RWPE1 (cell line): ENCODE data around the gene GPSM1.

Source experiments
- CTCF ChIA-PET: fragments of 350-600 bp; sonication (Branson Sonifier 250); formaldehyde crosslinking; extraction: SDS; loops from one replicate; lab custom pipeline; 2021; lab: Yijun Ruan, JAX
- POLR2A ChIA-PET: fragments of 400-600 bp; formaldehyde crosslinking; extraction: SDS; loops from one replicate; lab custom pipeline; 2020; ENCODE audit warnings: antibody characterized with exemption; ENCODE audit not compliant: low non-redundant PET; lab: Yijun Ruan, JAX
- DNase-seq: peaks from one replicate; pipeline ENCODE4 v3.0.0; 2012; ENCODE audit warnings: low spot score
- H3K27ac ChIP-seq: fragments of 450-650 bp; 2 replicates; pipeline ENCODE4 v1.5.1; 2017
- CTCF ChIP-seq: fragments of 450-650 bp; conservative IDR thresholded peaks from 2 replicates; pipeline ENCODE4 v1.5.1; 2017; ENCODE audit warnings: low read depth, mild to moderate bottlenecking

GPSM1 gene

GRCh38 chr9:136335296-136336155 is 8.2 kb downstream of the GPSM1 start:
- POLR2A ChIA-PET: interaction anchor here (0.6 kb wide), 2 partner anchors 17 to 84 kb away, joined by 3 to 4 read pairs; no protein-coding TSS in a partner anchor
- DNase-seq: no peak
- CTCF ChIA-PET: interaction anchor here (0.8 to 1.3 kb wide), 2 partner anchors 10 to 28 kb away, joined by 3 read pairs; no protein-coding TSS in a partner anchor
- peak overlapping the region; percentile 10 for H3K27ac ChIP-seq
- TF ChIP-seq CTCF: no peak

- no peak for DNase-seq
- ChIA-PET CTCF (interaction anchor here (0.5 to 1.3 kb wide), 4 partner anchors 9 to 54 kb away, joined by 3 to 5 read pairs (median 3); no protein-coding TSS in a partner anchor), POLR2A (no interaction called here)
- peak overlapping the region; percentile 10; the same call in 1 of the 2 replicates for H3K27ac ChIP-seq
- no peak for TF ChIP-seq CTCF
These were observed 9.0 kb downstream of the GPSM1 start for GRCh38 chr9:136336156-136336870.

GRCh38 chr9:136336881-136337280 is 9.5 kb downstream of the GPSM1 start:
- H3K27ac ChIP-seq: no peak overlapping the region
- TF ChIP-seq CTCF: no peak
- no peak for DNase-seq
- POLR2A ChIA-PET: no interaction called here
- CTCF ChIA-PET: interaction anchor here (0.5 to 1.7 kb wide), 5 partner anchors 18 to 64 kb away, joined by 3 to 6 read pairs (median 3); partner anchors contain the start of gene DNLZ

GRCh38 chr9:136337416-136338395 is 10.4 kb downstream of the GPSM1 start:
- no peak for TF ChIP-seq CTCF
- ChIA-PET POLR2A (no interaction called here), CTCF (interaction anchor here (0.5 to 1.7 kb wide), 9 partner anchors 14 to 334 kb away, joined by 3 to 6 read pairs (median 3); partner anchors contain the start of gene DNLZ)
- H3K27ac ChIP-seq: no peak overlapping the region
- DNase-seq: no peak

- CTCF ChIA-PET: interaction anchor here (0.5 to 1.7 kb wide), 6 partner anchors 15 to 306 kb away, joined by 3 to 4 read pairs (median 3); partner anchors contain the start of gene DNLZ
- peak overlapping the region; percentile 23 for H3K27ac ChIP-seq
- DNase-seq: no peak
- TF ChIP-seq CTCF: no peak
- POLR2A ChIA-PET: no interaction called here
These were observed 11.2 kb downstream of the GPSM1 start for GRCh38 chr9:136338511-136338910.
